ENCODE measurements around the gene MYOZ1.
A peak's percentile ranks its signal among the peaks of the same experiment; 100 is the strongest.

The MYOZ1 gene

DNA sequence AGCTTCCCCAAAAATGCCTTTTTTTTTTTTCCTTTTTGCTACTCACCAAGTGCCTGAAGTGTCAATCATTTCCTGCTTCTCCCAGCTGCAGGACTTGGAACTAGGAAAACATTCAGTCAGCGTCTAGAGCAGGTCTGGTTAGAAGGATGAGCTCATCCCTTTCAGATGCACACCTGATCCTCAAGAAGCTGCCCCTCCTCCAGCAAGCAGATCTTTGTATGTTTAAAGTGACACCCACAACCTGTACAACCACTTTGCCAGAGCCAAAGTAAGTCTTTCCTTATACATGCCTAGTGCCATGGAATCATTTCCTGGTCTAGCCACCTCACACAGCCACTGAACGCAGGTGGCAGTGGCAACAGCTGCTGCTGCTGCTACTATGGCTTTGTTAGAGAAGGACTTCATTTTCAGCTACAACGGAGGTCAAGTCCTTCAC lies 39.8 kb downstream of the MYOZ1 start:
- DNase-seq (ENCODE audit: low read depth, low spot score), result peak; percentile 79

DNA sequence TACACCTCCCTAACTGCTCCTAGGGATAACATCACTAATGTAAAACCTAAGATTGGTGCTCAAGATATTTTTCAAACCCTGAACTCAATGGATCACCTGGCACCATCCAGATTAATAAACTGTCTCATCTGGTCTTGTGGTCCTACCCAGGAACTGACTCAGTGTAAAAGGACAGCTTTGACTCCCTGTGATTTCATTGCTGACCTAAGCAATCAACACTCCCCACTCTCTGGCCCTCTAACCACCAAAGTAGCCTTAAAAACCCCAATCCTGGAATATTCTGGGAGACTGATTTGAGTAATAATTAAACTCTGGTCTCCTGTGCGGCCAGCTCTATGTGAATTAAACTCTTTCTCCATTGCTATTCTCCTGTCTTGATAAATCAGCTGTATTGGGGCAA lies 43.9 kb downstream of the MYOZ1 start:
- DNase-seq (ENCODE audit: low read depth, low spot score), result no peak

GRCh38 chr10:73593812-73594211 lies 47.5 kb downstream of the MYOZ1 start:
- no peak for DNase-seq (ENCODE audit: low read depth, low spot score)

GRCh38 chr10:73593110-73593509 lies 48.2 kb downstream of the MYOZ1 start:
- DNase-seq (ENCODE audit: low read depth, low spot score), result no peak

- peak; percentile 83 for DNase-seq (ENCODE audit: low read depth, low spot score)
Measured at GRCh38 chr10:73591935-73592699, 49.2 kb downstream of the MYOZ1 start.

GRCh38 chr10:73590881-73591799 lies 50.1 kb downstream of the MYOZ1 start, which contains the start of gene USP54:
Gene USP54, minus strand, starts transcription at chr10:73591342. Its CDS starts 15,684 bp downstream, at chr10:73575658.
- peak; percentile 78 for DNase-seq (ENCODE audit: low read depth, low spot score)

DNA sequence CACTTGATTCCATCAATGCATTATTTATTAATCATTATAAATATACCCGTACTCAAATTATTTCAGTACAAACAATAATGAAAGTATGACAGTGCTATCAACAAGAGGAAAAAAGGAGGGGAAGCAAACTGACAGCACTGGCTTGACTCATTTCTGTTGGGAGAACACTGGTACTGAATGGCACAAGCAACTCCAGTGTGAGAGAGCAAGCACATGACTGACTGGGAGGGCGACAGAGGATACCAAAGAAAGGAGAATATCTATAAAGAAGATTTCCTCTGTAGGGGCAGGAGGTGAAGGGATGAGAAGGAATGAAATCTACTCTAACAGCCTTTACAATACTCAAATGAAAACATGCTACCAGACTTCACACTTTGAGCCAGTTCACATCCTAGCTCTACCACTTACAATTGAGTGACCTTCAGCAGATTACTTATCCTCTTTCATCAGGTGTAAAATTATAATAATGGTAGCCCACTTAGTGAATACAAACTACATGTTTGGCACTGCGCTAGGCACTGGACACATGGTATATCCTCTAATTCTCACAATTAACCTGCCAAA lies 51.6 kb downstream of the MYOZ1 start:
- no peak for DNase-seq (ENCODE audit: low read depth, low spot score)

DNA sequence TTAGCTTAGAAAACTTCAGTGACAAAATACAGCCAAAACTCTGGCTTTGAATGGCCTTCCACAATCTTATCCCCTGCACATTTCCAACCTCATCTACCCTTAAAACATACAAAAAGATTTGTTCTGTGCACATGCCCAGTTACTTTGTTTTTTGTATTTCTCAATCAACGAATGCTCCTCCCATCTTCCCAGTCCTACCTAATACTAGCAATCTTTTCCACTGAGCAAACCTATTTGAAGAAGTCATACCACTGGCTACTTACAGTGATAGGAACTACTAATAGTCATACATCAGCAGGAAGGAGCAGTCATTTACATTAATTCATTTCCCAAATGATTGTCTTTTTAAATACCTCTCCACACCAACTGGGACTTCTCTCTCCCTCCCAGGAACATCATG lies 52.6 kb downstream of the MYOZ1 start:
- no peak for DNase-seq (ENCODE audit: low read depth, low spot score)

GRCh38 chr10:73586583-73586984 lies 54.7 kb downstream of the MYOZ1 start:
- no peak for DNase-seq (ENCODE audit: low read depth, low spot score)

GRCh38 chr10:73585327-73585726 lies 55.9 kb downstream of the MYOZ1 start:
- DNase-seq (ENCODE audit: low read depth, low spot score), result no peak

GRCh38 chr10:73584737-73585136 lies 56.5 kb downstream of the MYOZ1 start:
- no peak for DNase-seq (ENCODE audit: low read depth, low spot score)

DNA sequence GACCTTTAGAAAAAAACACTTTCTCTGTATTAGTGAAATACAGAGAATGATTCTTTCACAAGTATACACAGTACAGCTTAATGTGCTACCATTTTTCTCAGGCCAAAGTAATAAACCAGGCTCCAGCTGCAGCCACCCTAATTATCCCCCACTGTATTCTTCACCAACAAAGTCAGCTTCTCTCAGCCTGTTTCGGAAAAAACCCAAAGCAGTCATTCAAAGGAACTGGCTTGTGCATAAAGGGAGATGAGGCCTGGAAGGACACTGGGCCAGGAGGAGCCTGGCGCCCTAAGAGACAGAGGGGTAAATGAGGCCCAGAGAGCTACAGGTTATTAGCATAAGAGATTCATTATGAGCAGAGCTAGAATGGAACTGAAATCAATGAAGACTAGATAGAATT lies 59.4 kb downstream of the MYOZ1 start:
- peak; percentile 11 for DNase-seq (ENCODE audit: low read depth, low spot score)
